B cell (primary cell): ENCODE data around the gene SLC9A7. TPM values are rescaled to one million over a fixed set of nuclear protein-coding genes. Genes with fewer than 3 reads are reported as not detected.

Experiments used
- ATAC-seq: fragments of 200-7000 bp; cut with Tn5 transposase; one replicate; pipeline ENCODE4 v1.10.0; 2021; ENCODE audit warnings: low read depth, mild to moderate bottlenecking, moderate number of reproducible peaks, moderate library complexity
- CTCF ChIA-PET: fragments of 350-600 bp; sonication (Branson Sonifier 250); formaldehyde crosslinking; loops from one replicate; lab custom pipeline; 2021; ENCODE audit warnings: antibody characterized with exemption, inconsistent platforms; lab: Charles Lee
- POLR2A ChIA-PET: fragments of 350-600 bp; sonication (Branson Sonifier 250); formaldehyde crosslinking; loops from one replicate; lab custom pipeline; 2021; ENCODE audit warnings: antibody characterized with exemption; lab: Charles Lee
- DNase-seq: peaks from one replicate; pipeline ENCODE4 v3.0.0; 2013
- H2AFZ ChIP-seq: 2 replicates; pipeline ENCODE4 v1.6.1; 2012; ENCODE audit warnings: mild to moderate bottlenecking, low read depth, low read length; ENCODE audit not compliant: insufficient read depth, poor library complexity, severe bottlenecking
- H3K27ac ChIP-seq, 2 donors: 1 replicate in 1 of 2; 2 replicates in 1 of 2; pipeline ENCODE4 v1.5.1; 2012 to 2013; ENCODE audit warnings: low read length in 2 of 2, mild to moderate bottlenecking in 2 of 2, moderate library complexity in 1 of 2
- H3K27me3 ChIP-seq, 4 experiments: fragments of 200-600 bp in 1 of 4; sonication (generic) in 1 of 4; replicated peaks in 1 of 4; 1 replicate in 2 of 4; 2 replicates in 2 of 4; pipeline versions ENCODE4 v1.6.1 to v1.7.0; 2013 to 2016; ENCODE audit warnings: low read length in 3 of 4, mild to moderate bottlenecking in 2 of 4, mixed read lengths in 1 of 4, moderate library complexity in 1 of 4; ENCODE audit not compliant: insufficient read depth in 4 of 4, control insufficient read depth in 3 of 4; ENCODE audit errors: control extremely low read depth in 1 of 4
- H3K36me3 ChIP-seq, 2 experiments: replicated peaks in 1 of 2; 1 replicate in 1 of 2; 2 replicates in 1 of 2; pipeline versions ENCODE4 v1.6.1 to v1.7.1; 2013; ENCODE audit warnings: low read length in 1 of 2; ENCODE audit not compliant: insufficient read depth in 2 of 2, control insufficient read depth in 1 of 2; ENCODE audit errors: control extremely low read depth in 1 of 2, extremely low read depth in 1 of 2
- H3K4me1 ChIP-seq, 2 donors: fragments of 200-600 bp in 1 of 2; sonication (generic) in 1 of 2; 1 replicate in 1 of 2; 2 replicates in 1 of 2; pipeline versions ENCODE4 v1.5.1 to v1.6.1; 2013 to 2017; ENCODE audit warnings: low read length in 2 of 2; ENCODE audit not compliant: control insufficient read depth in 2 of 2, insufficient read depth in 2 of 2
- H3K4me2 ChIP-seq: replicated peaks from 2 replicates; pipeline ENCODE3; 2012; ENCODE audit warnings: mild to moderate bottlenecking, low read depth, low read length; ENCODE audit not compliant: poor library complexity, severe bottlenecking
- H3K4me3 ChIP-seq, 5 experiments: fragments of 200-600 bp in 1 of 5; sonication (generic) in 1 of 5; 1 replicate in 3 of 5; 2 replicates in 2 of 5; pipeline versions ENCODE4 v1.5.1 to v1.7.0; 2011 to 2016; ENCODE audit warnings: low read length in 4 of 5, mild to moderate bottlenecking in 4 of 5, low read depth in 2 of 5, control low read depth in 1 of 5, moderate library complexity in 1 of 5; ENCODE audit not compliant: insufficient read depth in 1 of 5; ENCODE audit errors: control extremely low read depth in 1 of 5, extremely low read depth in 1 of 5
- H3K79me2 ChIP-seq: fragments of 200-600 bp; sonication (generic); one replicate; pipeline ENCODE4 v1.6.0; 2016; ENCODE audit warnings: low read length; ENCODE audit not compliant: control insufficient read depth, insufficient read depth
- H3K9ac ChIP-seq: fragments of 200-600 bp; sonication (generic); 2 replicates; pipeline ENCODE4 v1.6.1; 2017; ENCODE audit warnings: mild to moderate bottlenecking, low read length, moderate library complexity
- H3K9me3 ChIP-seq, 3 donors: one replicate each; pipeline versions ENCODE4 v1.6.1 to v1.7.1; 2013; ENCODE audit warnings: low read length in 2 of 3; ENCODE audit not compliant: control insufficient read depth in 2 of 3, insufficient read depth in 1 of 3; ENCODE audit errors: control extremely low read depth in 1 of 3
- H4K20me1 ChIP-seq: 2 replicates; pipeline ENCODE4 v1.6.0; 2012; ENCODE audit warnings: mild to moderate bottlenecking, low read length; ENCODE audit not compliant: insufficient read depth, control insufficient read depth, poor library complexity, severe bottlenecking
- H3K27ac Mint-ChIP-seq: one replicate; pipeline ENCODE4 v1.8.0; 2021; ENCODE audit warnings: mixed read lengths
- H3K27me3 Mint-ChIP-seq: one replicate; pipeline ENCODE4 v1.8.0; 2021; ENCODE audit warnings: mixed read lengths
- H3K4me1 Mint-ChIP-seq: one replicate; pipeline ENCODE4 v1.8.0; 2021; ENCODE audit warnings: mixed read lengths
- H3K4me3 Mint-ChIP-seq: one replicate; pipeline ENCODE4 v1.8.0; 2021; ENCODE audit warnings: mixed read lengths
- H3K9me3 Mint-ChIP-seq: one replicate; pipeline ENCODE4 v1.8.0; 2022; ENCODE audit warnings: mixed read lengths; ENCODE audit not compliant: insufficient read depth
- CTCF ChIP-seq: fragments of 200-600 bp; IDR thresholded peaks from one replicate; pipeline ENCODE4 v1.8.0; 2022; ENCODE audit warnings: antibody characterized with exemption, mild to moderate bottlenecking
- EZH2 ChIP-seq: IDR thresholded peaks from 2 replicates; pipeline ENCODE4 v1.6.1; 2012; ENCODE audit warnings: borderline replicate concordance, low read depth, mild to moderate bottlenecking, moderate library complexity, low read length; ENCODE audit not compliant: insufficient read depth, poor library complexity, severe bottlenecking
- WGBS: methylation state at CpG from one replicate; pipeline ENCODE4 v1.1.5; 2013; ENCODE audit warnings: missing lambda C conversion rate; ENCODE audit not compliant: insufficient coverage; 5-methylcytosine and 5-hydroxymethylcytosine counted together
- intact Hi-C: fragments of 100-400 bp; cut with micrococcal nuclease; formaldehyde crosslinking; loops from one replicate; pipeline ENCODE4 v1.10.0; 2022
- polyA plus RNA-seq: library from polyadenylated mRNA; depleted of rRNA; stranded (reverse); fragments of >200 nt; gene quantifications from 2 replicates; pipeline ENCODE4 v1.2.3, GENCODE V29; 2012
- total RNA-seq, 2 donors: library from RNA; stranded (reverse); fragments of 120-200 nt in 1 of 2; gene quantifications; 1 replicate in 1 of 2; 2 replicates in 1 of 2; pipeline versions ENCODE4 v1.2.3 to v1.2.4, GENCODE V29; 2013 to 2022

The SLC9A7 gene
- total and polyA plus RNA-seq, 2 donors (not counting 1 experiment from before 2014, with no cell fraction given) = 24.9 to 53.2 TPM

- ATAC-seq (no peak), DNase-seq (no peak)
- no peaks in the 10 kb centered on the region for H3K4me1 Mint-ChIP-seq
- 76% methylated on average over 5 of the region's 13 CpGs for WGBS
- ChIA-PET CTCF (interaction anchor here (0.6 kb wide), 1 partner anchor 432 kb away, joined by 3 read pairs; no protein-coding TSS in a partner anchor), POLR2A (no interaction called here)
- no peak overlapping the region for H3K4me2 ChIP-seq
- H3K4me3 Mint-ChIP-seq = no peak overlapping the region
- H3K9me3 ChIP-seq = no peaks in the 10 kb centered on the region
- H3K27me3 Mint-ChIP-seq = no peaks in the 10 kb centered on the region
- H3K4me3 ChIP-seq = no peak overlapping the region
- H4K20me1 ChIP-seq = no peaks in the 10 kb centered on the region
- H3K27ac ChIP-seq = no peak overlapping the region
- no peak overlapping the region for H3K27ac Mint-ChIP-seq
- H3K27me3 ChIP-seq = no peaks in the 10 kb centered on the region
- no peaks in the 10 kb centered on the region for H3K9me3 Mint-ChIP-seq
- H3K9ac ChIP-seq = no peak overlapping the region
- intact Hi-C loops = no loop called here
- H3K36me3 ChIP-seq = peaks cover 0 to 28% of the 10 kb centered on the region in 2 experiments
- H2AFZ ChIP-seq = no peak overlapping the region
- no peaks in the 10 kb centered on the region for H3K4me1 ChIP-seq
- H3K79me2 ChIP-seq = no peaks in the 10 kb centered on the region
- TF ChIP-seq CTCF = no peak
- TF ChIP-seq EZH2 = no peak
Observed at GRCh38 chrX:46611658-46612362, 147.1 kb downstream of the SLC9A7 start.

- Histone ChIP-seq H3K9me3 (no peaks in the 10 kb centered on the region), H3K4me1 (no peaks in the 10 kb centered on the region), H3K9ac (no peak overlapping the region), H3K79me2 (no peaks in the 10 kb centered on the region), H2AFZ (no peak overlapping the region), H4K20me1 (no peaks in the 10 kb centered on the region), H3K4me2 (no peak overlapping the region), H3K36me3 (peaks cover 0 to 32% of the 10 kb centered on the region in 2 experiments), H3K4me3 (no peak overlapping the region), H3K27ac (no peak overlapping the region), H3K27me3 (no peaks in the 10 kb centered on the region)
- no peak overlapping the region for H3K4me3 Mint-ChIP-seq
- no peaks in the 10 kb centered on the region for H3K27me3 Mint-ChIP-seq
- DNase-seq = no peak
- no peak overlapping the region for H3K27ac Mint-ChIP-seq
- TF ChIP-seq CTCF = no peak
- no peak for TF ChIP-seq EZH2
- no peak for ATAC-seq
- ChIA-PET POLR2A (no interaction called here), CTCF (no interaction called here)
- intact Hi-C loops = no loop called here
- H3K4me1 Mint-ChIP-seq = no peaks in the 10 kb centered on the region
- no peaks in the 10 kb centered on the region for H3K9me3 Mint-ChIP-seq
- 100% methylated on average over 2 of the region's 5 CpGs for WGBS
Observed at GRCh38 chrX:46610070-46610658, 148.8 kb downstream of the SLC9A7 start.
